Osteocyte (in vitro differentiated cells): Measurements from ENCODE around the gene OR1L1. TPM values are rescaled to one million over a fixed set of nuclear protein-coding genes. Genes with fewer than 3 reads are reported as not detected.

Experiments
- DNase-seq: peaks from one replicate; pipeline ENCODE4 v3.0.0; 2021; ENCODE audit warnings: mixed read lengths; ENCODE audit not compliant: unreplicated experiment; ENCODE audit errors: extremely low spot score
- H3K27ac Mint-ChIP-seq: one replicate; pipeline ENCODE4 v1.8.0; 2021; ENCODE audit warnings: mild to moderate bottlenecking, mixed read lengths; ENCODE audit not compliant: unreplicated experiment
- H3K27me3 Mint-ChIP-seq: one replicate; pipeline ENCODE4 v1.8.0; 2021; ENCODE audit warnings: mixed read lengths; ENCODE audit not compliant: unreplicated experiment
- H3K36me3 Mint-ChIP-seq: one replicate; pipeline ENCODE4 v1.8.0; 2021; ENCODE audit warnings: mixed read lengths; ENCODE audit not compliant: unreplicated experiment
- H3K4me1 Mint-ChIP-seq: one replicate; pipeline ENCODE4 v1.8.0; 2021; ENCODE audit warnings: mixed read lengths; ENCODE audit not compliant: unreplicated experiment
- H3K4me3 Mint-ChIP-seq: one replicate; pipeline ENCODE4 v1.8.0; 2021; ENCODE audit warnings: mild to moderate bottlenecking, moderate library complexity, mixed read lengths; ENCODE audit not compliant: unreplicated experiment
- H3K9me3 Mint-ChIP-seq: one replicate; pipeline ENCODE4 v1.8.0; 2021; ENCODE audit warnings: mixed read lengths; ENCODE audit not compliant: unreplicated experiment
- total RNA-seq: library from RNA; stranded (reverse); gene quantifications from 2 replicates; pipeline ENCODE4 v1.2.1, GENCODE V29; 2021
- TF ChIP-seq, protein P1 (sequence below): fragments of 200-600 bp; sonication (generic); IDR thresholded peaks from 2 replicates; pipeline ENCODE4 v1.5.0; 2021; ENCODE audit warnings: antibody characterized with exemption, mild to moderate bottlenecking, moderate library complexity

The OR1L1 gene
- total RNA-seq, 1 donor from 2014 or later: not detected

- DNase-seq: no peak
- Mint-ChIP-seq H3K4me1 (no peaks in the 10 kb centered on the region), H3K9me3 (no peaks in the 10 kb centered on the region), H3K36me3 (no peaks in the 10 kb centered on the region), H3K4me3 (no peak within 1 kb of the TSS), H3K27ac (no peak within 1 kb of the TSS), H3K27me3 (peaks cover 13% of the 10 kb centered on the region)
- TF ChIP-seq, protein P1, sequence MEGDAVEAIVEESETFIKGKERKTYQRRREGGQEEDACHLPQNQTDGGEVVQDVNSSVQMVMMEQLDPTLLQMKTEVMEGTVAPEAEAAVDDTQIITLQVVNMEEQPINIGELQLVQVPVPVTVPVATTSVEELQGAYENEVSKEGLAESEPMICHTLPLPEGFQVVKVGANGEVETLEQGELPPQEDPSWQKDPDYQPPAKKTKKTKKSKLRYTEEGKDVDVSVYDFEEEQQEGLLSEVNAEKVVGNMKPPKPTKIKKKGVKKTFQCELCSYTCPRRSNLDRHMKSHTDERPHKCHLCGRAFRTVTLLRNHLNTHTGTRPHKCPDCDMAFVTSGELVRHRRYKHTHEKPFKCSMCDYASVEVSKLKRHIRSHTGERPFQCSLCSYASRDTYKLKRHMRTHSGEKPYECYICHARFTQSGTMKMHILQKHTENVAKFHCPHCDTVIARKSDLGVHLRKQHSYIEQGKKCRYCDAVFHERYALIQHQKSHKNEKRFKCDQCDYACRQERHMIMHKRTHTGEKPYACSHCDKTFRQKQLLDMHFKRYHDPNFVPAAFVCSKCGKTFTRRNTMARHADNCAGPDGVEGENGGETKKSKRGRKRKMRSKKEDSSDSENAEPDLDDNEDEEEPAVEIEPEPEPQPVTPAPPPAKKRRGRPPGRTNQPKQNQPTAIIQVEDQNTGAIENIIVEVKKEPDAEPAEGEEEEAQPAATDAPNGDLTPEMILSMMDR: no peak
These were observed 4.0 kb upstream of the OR1L1 start, which contains the start of gene OR1B1 for GRCh38 chr9:122657527-122657926. OR1B1 (minus strand) TSS chr9:122657627.

DNA sequence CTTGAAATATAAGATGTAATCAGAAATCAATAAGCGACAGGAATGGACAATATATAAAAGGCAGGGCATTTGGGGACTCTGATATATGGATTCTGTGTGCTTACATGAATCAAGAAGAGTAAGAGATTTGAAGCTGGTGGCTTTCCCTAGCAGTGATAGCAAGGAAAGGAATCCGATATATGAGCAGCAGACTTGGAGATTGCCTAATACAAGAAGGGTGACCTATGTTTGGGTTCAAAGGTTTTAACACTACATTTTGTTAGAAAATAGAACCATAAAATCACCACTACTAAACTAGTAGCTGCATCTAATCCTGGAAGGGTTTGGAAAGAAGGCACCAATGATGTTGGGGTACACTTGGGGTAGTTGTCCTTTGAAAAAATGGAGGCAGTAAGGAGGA is 11.0 kb downstream of the OR1L1 start:
- H3K4me3 Mint-ChIP-seq: no peak overlapping the region
- H3K4me1 Mint-ChIP-seq: no peaks in the 10 kb centered on the region
- TF ChIP-seq, protein P1: no peak
- no peak for DNase-seq
- H3K27me3 Mint-ChIP-seq: peaks cover 14% of the 10 kb centered on the region
- H3K27ac Mint-ChIP-seq: no peak overlapping the region
- no peaks in the 10 kb centered on the region for H3K36me3 Mint-ChIP-seq
- peaks cover 3% of the 10 kb centered on the region for H3K9me3 Mint-ChIP-seq

GRCh38 chr9:122684851-122685250 is 23.3 kb downstream of the OR1L1 start:
- H3K27ac Mint-ChIP-seq: no peak overlapping the region
- no peaks in the 10 kb centered on the region for H3K4me1 Mint-ChIP-seq
- TF ChIP-seq, protein P1: no peak
- no peak for DNase-seq
- no peak overlapping the region for H3K4me3 Mint-ChIP-seq
- H3K36me3 Mint-ChIP-seq: no peaks in the 10 kb centered on the region
- peaks cover 12% of the 10 kb centered on the region for H3K9me3 Mint-ChIP-seq
- peaks cover 13% of the 10 kb centered on the region for H3K27me3 Mint-ChIP-seq

DNA sequence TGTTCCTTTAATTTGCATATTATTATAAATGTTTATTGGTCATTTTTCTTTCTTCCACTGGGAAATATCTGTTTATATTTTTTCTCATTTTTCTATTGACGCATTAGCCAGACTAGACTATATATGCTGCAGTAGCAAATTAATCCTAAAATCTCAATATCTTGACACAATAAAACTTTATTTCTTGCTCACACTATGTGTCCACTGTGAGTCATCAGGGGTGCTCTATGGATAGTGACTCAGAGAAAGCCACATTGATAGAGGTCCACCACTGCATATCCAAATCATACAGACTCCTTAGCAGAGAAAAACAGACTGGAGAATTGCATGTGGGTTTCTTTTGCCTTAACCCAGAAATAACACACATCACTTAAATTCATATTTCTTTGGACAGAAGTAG is 34.2 kb downstream of the OR1L1 start:
- Mint-ChIP-seq H3K4me1 (no peaks in the 10 kb centered on the region), H3K4me3 (no peak overlapping the region), H3K9me3 (peaks cover 12% of the 10 kb centered on the region), H3K27ac (no peak overlapping the region), H3K27me3 (peaks cover 5% of the 10 kb centered on the region), H3K36me3 (no peaks in the 10 kb centered on the region)
- TF ChIP-seq, protein P1: no peak
- DNase-seq: no peak

Other genes with a start within 250 kb of the OR1L1 start
- not detected in 2 replicates for gene OR1J1, start 183.8 kb upstream of the OR1L1 start, total RNA-seq
- not detected in 2 replicates for gene OR1J2, start 150.9 kb upstream of the OR1L1 start, total RNA-seq
- not detected in 2 replicates for gene OR1J4, start 142.6 kb upstream of the OR1L1 start, total RNA-seq
- gene OR1N1, start 134.4 kb upstream of the OR1L1 start, total RNA-seq: not detected in 2 replicates
- gene OR1N2, start 108.6 kb upstream of the OR1L1 start, total RNA-seq: not detected in 2 replicates
- not detected in 2 replicates for gene OR1L8, start 78.3 kb upstream of the OR1L1 start, total RNA-seq
- gene OR1Q1, start 47.0 kb upstream of the OR1L1 start, total RNA-seq: not detected in 2 replicates
- gene OR1B1, start 4.1 kb upstream of the OR1L1 start, total RNA-seq: not detected in 2 replicates
- not detected in 2 replicates for gene OR1L3, start 13.4 kb downstream of the OR1L1 start, total RNA-seq
- not detected in 2 replicates for gene OR1L4, start 62.3 kb downstream of the OR1L1 start, total RNA-seq
- not detected in 2 replicates for gene OR1L6, start 80.6 kb downstream of the OR1L1 start, total RNA-seq
- gene OR5C1, start 127.2 kb downstream of the OR1L1 start, total RNA-seq: not detected in 2 replicates
- not detected in 2 replicates for gene OR1K1, start 138.4 kb downstream of the OR1L1 start, total RNA-seq
- 27.4 and 30.6 TPM in 2 replicates for gene PDCL, start 166.9 kb downstream of the OR1L1 start, total RNA-seq
- 74.1 and 74.4 TPM in 2 replicates for gene RC3H2, start 243.6 kb downstream of the OR1L1 start, total RNA-seq